Measurements from ENCODE around the gene ARF5.

Gene ARF5

GRCh38 chr7:127581716-127582115 is 6.5 kb upstream of the ARF5 start:
- no peak for TF ChIP-seq POLR2A (IDR thresholded peaks at IDR 0.05; ENCODE audit: low read length)
- no peak for TF ChIP-seq GATA1 (IDR thresholded peaks at IDR 0.05; ENCODE audit: low read depth, low read length)
- no peak for DNase-seq

GRCh38 chr7:127582361-127582760 is 5.8 kb upstream of the ARF5 start:
- DNase-seq = no peak
- TF ChIP-seq GATA1 (IDR thresholded peaks at IDR 0.05; ENCODE audit: low read depth, low read length) (no peak), POLR2A (IDR thresholded peaks at IDR 0.05; ENCODE audit: low read length) (no peak)

- DNase-seq = no peak
- no peak for TF ChIP-seq GATA1 (IDR thresholded peaks at IDR 0.05; ENCODE audit: low read depth, low read length)
- no peak for TF ChIP-seq POLR2A (IDR thresholded peaks at IDR 0.05; ENCODE audit: low read length)
Measured at GRCh38 chr7:127584648-127585043, 3.6 kb upstream of the ARF5 start.

GRCh38 chr7:127585044-127585953 is 2.9 kb upstream of the ARF5 start, which contains the start of gene GCC1:
Gene GCC1, minus strand, starts transcription at chr7:127585596. Its CDS starts 414 bp downstream, at chr7:127585182.
- TF ChIP-seq POLR2A (IDR thresholded peaks at IDR 0.05; ENCODE audit: low read length) = peak; percentile 89
- TF ChIP-seq GATA1 (IDR thresholded peaks at IDR 0.05; ENCODE audit: low read depth, low read length) = no peak
- peak; percentile 93 to 96 for DNase-seq

- TF ChIP-seq POLR2A (IDR thresholded peaks at IDR 0.05; ENCODE audit: low read length) (no peak), GATA1 (IDR thresholded peaks at IDR 0.05; ENCODE audit: low read depth, low read length) (no peak)
Measured at GRCh38 chr7:127586346-127586745, 1.9 kb upstream of the ARF5 start.

GRCh38 chr7:127587663-127588018 is 570 bp upstream of the ARF5 start:
- DNase-seq = no peak
- TF ChIP-seq GATA1 (IDR thresholded peaks at IDR 0.05; ENCODE audit: low read depth, low read length) = no peak
- no peak for TF ChIP-seq POLR2A (IDR thresholded peaks at IDR 0.05; ENCODE audit: low read length)

More at GRCh38 chr7:127586346-127586745, 1.9 kb upstream of the ARF5 start:
- no peak for DNase-seq

- peak; percentile 60 to 74 for DNase-seq
- TF ChIP-seq POLR2A (IDR thresholded peaks at IDR 0.05; ENCODE audit: low read length) (no peak), GATA1 (IDR thresholded peaks at IDR 0.05; ENCODE audit: low read depth, low read length) (no peak)
Measured at GRCh38 chr7:127588697-127589482, 679 bp downstream of the ARF5 start.

GRCh38 chr7:127589896-127590295 is 1.7 kb downstream of the ARF5 start:
- no peak for DNase-seq
- no peak for TF ChIP-seq POLR2A (IDR thresholded peaks at IDR 0.05; ENCODE audit: low read length)
- no peak for TF ChIP-seq GATA1 (IDR thresholded peaks at IDR 0.05; ENCODE audit: low read depth, low read length)

- TF ChIP-seq POLR2A (IDR thresholded peaks at IDR 0.05; ENCODE audit: low read length) (no peak), GATA1 (IDR thresholded peaks at IDR 0.05; ENCODE audit: low read depth, low read length) (no peak)
- no peak for DNase-seq
Measured at GRCh38 chr7:127591189-127591588, 3.0 kb downstream of the ARF5 start.

GRCh38 chr7:127591591-127591990 is 3.4 kb downstream of the ARF5 start:
- no peak for DNase-seq
- TF ChIP-seq GATA1 (IDR thresholded peaks at IDR 0.05; ENCODE audit: low read depth, low read length) (no peak), POLR2A (IDR thresholded peaks at IDR 0.05; ENCODE audit: low read length) (no peak)

GRCh38 chr7:127592550-127592949 is 4.3 kb downstream of the ARF5 start:
- no peak for DNase-seq
- TF ChIP-seq POLR2A (IDR thresholded peaks at IDR 0.05; ENCODE audit: low read length) = no peak
- no peak for TF ChIP-seq GATA1 (IDR thresholded peaks at IDR 0.05; ENCODE audit: low read depth, low read length)

- DNase-seq = no peak
- TF ChIP-seq POLR2A (IDR thresholded peaks at IDR 0.05; ENCODE audit: low read length) (no peak), GATA1 (IDR thresholded peaks at IDR 0.05; ENCODE audit: low read depth, low read length) (no peak)
Measured at GRCh38 chr7:127594490-127594889, 6.3 kb downstream of the ARF5 start.

- DNase-seq = no peak
- no peak for TF ChIP-seq POLR2A (IDR thresholded peaks at IDR 0.05; ENCODE audit: low read length)
- no peak for TF ChIP-seq GATA1 (IDR thresholded peaks at IDR 0.05; ENCODE audit: low read depth, low read length)
Measured at GRCh38 chr7:127595737-127596136, 7.5 kb downstream of the ARF5 start.

- peak; percentile 40 to 52 for DNase-seq
- TF ChIP-seq POLR2A (IDR thresholded peaks at IDR 0.05; ENCODE audit: low read length) (no peak), GATA1 (IDR thresholded peaks at IDR 0.05; ENCODE audit: low read depth, low read length) (no peak)
Measured at GRCh38 chr7:127598318-127598717, 10.1 kb downstream of the ARF5 start.
